Measurements from ENCODE around the gene CTDP1.
"Not testable (repeated sequence)": the region's sequence is repeated elsewhere in the genome, so short reads cannot be mapped to it uniquely, and the experiment has no call there.

Gene CTDP1

DNA sequence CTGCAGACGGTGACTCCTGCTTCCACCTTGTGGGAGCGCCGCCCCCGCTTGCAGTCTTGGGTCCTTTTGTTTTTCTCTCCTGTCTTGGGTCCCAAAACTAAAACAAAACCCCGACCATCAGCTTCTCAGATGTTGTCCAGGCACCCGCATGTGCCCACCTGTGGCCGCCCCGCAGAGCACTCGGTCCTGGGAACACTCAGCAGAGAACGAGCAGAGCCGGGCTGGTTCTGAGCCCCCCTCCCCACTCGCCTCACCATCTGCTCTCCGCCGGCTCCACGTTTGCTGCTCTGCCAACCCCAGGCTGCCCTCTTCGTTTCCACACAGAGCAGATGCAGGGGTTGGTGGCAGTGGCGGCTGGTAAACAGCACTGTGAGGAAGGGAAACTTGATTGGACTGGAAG is 38.5 kb downstream of the CTDP1 start:
- CTCF ChIA-PET = no interaction called here
- POLR2A ChIA-PET (ENCODE audit: low non-redundant PET) = no interaction called here
- DNase-seq (ENCODE audit: low spot score) = no peak
- H3K27ac ChIP-seq = no peak overlapping the region
- TF ChIP-seq, protein P1, sequence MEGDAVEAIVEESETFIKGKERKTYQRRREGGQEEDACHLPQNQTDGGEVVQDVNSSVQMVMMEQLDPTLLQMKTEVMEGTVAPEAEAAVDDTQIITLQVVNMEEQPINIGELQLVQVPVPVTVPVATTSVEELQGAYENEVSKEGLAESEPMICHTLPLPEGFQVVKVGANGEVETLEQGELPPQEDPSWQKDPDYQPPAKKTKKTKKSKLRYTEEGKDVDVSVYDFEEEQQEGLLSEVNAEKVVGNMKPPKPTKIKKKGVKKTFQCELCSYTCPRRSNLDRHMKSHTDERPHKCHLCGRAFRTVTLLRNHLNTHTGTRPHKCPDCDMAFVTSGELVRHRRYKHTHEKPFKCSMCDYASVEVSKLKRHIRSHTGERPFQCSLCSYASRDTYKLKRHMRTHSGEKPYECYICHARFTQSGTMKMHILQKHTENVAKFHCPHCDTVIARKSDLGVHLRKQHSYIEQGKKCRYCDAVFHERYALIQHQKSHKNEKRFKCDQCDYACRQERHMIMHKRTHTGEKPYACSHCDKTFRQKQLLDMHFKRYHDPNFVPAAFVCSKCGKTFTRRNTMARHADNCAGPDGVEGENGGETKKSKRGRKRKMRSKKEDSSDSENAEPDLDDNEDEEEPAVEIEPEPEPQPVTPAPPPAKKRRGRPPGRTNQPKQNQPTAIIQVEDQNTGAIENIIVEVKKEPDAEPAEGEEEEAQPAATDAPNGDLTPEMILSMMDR (conservative IDR thresholded peaks at IDR 0.05; ENCODE audit: low read depth) = no peak

DNA sequence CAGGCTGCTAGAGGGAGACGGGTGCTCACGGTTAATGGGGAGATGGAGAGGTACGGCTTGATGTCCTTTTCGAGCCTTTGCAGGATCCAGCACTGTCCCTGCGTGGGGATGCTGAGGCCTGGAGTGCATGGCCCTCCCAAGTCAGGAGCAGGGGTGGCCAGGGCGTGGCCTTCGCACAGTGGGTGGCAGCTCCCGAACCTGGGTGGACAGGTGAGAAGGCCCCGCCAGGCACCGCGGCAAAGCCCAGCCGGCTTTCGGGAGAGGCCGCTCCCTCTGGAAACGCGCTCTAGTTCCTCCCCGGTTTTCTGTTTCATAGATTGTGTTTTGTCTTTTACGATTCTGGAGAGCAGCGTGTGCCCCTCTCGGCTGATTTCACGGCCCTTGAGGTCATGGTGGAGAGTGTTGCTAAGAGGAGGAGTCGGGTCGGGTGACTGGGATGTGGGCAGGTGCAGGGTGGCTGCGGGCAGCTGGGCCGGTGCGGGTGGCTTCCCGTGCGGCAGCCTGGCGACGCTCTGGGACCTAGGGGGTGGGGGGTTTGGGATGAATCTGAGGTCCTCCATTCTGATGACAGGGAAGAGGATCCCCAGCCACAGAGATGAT is 39.4 kb downstream of the CTDP1 start:
- ChIA-PET CTCF (no interaction called here), POLR2A (ENCODE audit: low non-redundant PET) (no interaction called here)
- H3K27ac ChIP-seq = no peak overlapping the region
- no peak for DNase-seq (ENCODE audit: low spot score)
- TF ChIP-seq, protein P1 (conservative IDR thresholded peaks at IDR 0.05; ENCODE audit: low read depth) = no peak

DNA sequence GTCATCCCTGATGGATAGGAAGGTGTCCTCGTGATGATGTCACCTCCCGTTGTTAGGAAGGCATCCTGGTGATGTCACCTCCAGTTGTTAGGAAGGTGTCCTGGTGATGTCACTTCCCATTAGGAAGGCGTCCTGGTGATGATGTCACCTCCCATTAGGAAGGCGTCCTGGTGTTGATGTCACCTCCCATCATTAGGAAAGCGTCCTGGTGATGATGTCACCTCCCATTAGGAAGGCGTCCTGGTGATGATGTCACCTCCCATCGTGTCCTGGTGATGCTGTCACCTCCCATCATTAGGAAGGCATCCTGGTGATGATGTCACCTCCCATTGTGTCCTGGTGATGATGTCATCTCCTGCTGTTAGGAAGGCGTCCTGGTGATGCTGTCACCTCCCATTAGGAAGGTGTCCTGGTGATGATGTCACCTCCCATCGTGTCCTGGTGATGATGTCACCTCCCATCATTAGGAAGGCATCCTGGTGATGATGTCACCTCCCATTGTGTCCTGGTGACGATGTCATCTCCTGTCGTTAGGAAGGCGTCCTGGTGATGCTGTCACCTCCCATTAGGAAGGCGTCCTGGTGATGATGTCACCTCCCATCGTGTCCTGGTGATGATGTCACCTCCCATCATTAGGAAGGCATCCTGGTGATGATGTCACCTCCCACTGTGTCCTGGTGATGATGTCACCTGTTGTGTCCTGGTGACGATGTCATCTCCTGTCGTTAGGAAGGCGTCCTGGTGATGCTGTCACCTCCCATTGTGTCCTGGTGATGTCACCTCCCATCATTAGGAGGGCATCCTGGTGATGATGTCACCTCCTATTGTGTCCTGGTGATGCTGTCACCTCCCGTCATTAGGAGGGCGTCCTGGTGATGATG is 40.1 kb downstream of the CTDP1 start:
- DNase-seq (ENCODE audit: low spot score) = not testable (repeated sequence)

DNA sequence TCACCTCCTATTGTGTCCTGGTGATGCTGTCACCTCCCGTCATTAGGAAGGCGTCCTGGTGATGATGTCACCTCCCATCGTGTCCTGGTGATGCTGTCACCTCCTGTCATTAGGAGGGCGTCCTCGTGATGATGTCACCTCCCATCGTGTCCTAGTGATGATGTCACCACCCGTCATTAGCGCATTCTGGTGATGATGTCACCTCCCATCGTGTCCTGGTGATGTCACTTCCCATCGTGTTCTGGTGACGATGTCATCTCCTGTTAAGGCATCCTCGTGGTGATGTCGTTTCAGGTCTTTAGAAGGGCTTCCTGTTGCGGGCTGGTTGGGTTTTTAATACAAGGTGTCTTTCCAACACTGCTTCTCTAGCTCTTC is 40.7 kb downstream of the CTDP1 start:
- H3K27ac ChIP-seq = no peak overlapping the region
- TF ChIP-seq, protein P1 (conservative IDR thresholded peaks at IDR 0.05; ENCODE audit: low read depth) = no peak
- no peak for DNase-seq (ENCODE audit: low spot score)
- CTCF ChIA-PET = no interaction called here
- POLR2A ChIA-PET (ENCODE audit: low non-redundant PET) = no interaction called here

More for the DNA sequence above, 40.1 kb downstream of the CTDP1 start:
- H3K27ac ChIP-seq; POLR2A ChIA-PET (ENCODE audit: low non-redundant PET); CTCF ChIA-PET: not testable (repeated sequence)

DNA sequence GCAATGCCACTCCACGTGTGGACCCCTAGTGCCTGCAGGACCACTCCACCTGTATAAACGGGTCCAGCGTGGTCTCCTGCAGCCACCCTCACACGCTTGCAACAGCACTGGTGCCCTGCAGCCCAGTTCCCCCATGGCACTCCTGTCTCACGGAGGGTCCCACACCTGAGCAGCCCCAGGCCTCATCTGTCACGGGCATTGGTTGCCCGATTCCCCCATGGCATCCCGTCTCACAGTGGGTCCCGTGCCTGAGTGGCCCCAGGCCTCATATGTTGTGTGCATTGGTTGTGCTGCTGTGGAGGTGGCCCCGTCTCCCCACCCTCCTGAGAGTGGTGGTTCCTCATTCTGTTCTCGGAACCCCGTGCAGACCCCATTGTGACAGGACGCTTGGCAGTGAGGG is 43.4 kb downstream of the CTDP1 start:
- no peak for DNase-seq (ENCODE audit: low spot score)
- ChIA-PET CTCF (no interaction called here), POLR2A (ENCODE audit: low non-redundant PET) (no interaction called here)
- no peak overlapping the region for H3K27ac ChIP-seq
- TF ChIP-seq, protein P1 (conservative IDR thresholded peaks at IDR 0.05; ENCODE audit: low read depth) = no peak

DNA sequence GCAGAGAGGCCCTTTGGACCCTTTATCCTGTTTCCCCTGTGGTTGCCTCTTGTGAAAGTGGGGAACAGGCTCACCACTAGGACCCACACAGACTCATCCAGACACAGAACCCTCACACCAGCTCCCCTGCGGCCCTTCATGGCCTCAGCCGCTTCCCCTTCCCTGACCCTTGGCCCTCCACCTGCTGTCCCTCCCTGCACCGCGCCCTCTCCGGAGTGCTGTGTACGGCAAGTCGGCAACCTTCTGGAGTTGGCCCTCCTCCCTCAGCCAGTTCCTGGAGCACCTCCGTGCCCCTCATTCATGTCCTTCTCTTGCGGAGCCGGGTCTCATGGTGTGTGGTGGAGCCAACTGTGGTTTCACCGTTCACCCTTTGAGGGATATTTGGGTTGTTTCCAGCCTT is 44.0 kb downstream of the CTDP1 start:
- ChIA-PET CTCF (no interaction called here), POLR2A (ENCODE audit: low non-redundant PET) (no interaction called here)
- H3K27ac ChIP-seq = no peak overlapping the region
- no peak for DNase-seq (ENCODE audit: low spot score)
- TF ChIP-seq, protein P1 (conservative IDR thresholded peaks at IDR 0.05; ENCODE audit: low read depth) = no peak

All from RWPE1 (cell line).